MM.1S (cell line): Measurements from ENCODE around the gene PLEKHB1.

Source experiments
- DNase-seq: peaks from one replicate; pipeline ENCODE4 v3.0.0-alpha.2; 2015
- H2AFZ ChIP-seq: fragments of 300-600 bp; sonication (generic); 2 replicates; pipeline ENCODE4 v1.6.0; 2016; ENCODE audit warnings: antibody characterized with exemption, low read length
- H3F3A ChIP-seq: fragments of 300-600 bp; sonication (generic); 2 replicates; pipeline ENCODE4 v1.6.1; 2016; ENCODE audit warnings: mild to moderate bottlenecking, antibody characterized with exemption, low read length, moderate library complexity, mixed read lengths; ENCODE audit not compliant: insufficient read depth
- H3K27ac ChIP-seq: fragments of 300-600 bp; sonication (generic); 2 replicates; pipeline ENCODE4 v1.5.1; 2016; ENCODE audit warnings: mild to moderate bottlenecking, low read length
- H3K27me3 ChIP-seq: fragments of 300-600 bp; sonication (generic); replicated peaks from 2 replicates; pipeline ENCODE4 v1.6.0; 2016; ENCODE audit warnings: low read length; ENCODE audit not compliant: insufficient read depth
- H3K36me3 ChIP-seq: fragments of 300-600 bp; sonication (generic); replicated peaks from 2 replicates; pipeline ENCODE4 v1.6.1; 2016; ENCODE audit warnings: mild to moderate bottlenecking, low read length, mixed read lengths; ENCODE audit not compliant: insufficient read depth
- H3K4me1 ChIP-seq: fragments of 300-600 bp; sonication (generic); 2 replicates; pipeline ENCODE4 v1.6.1; 2016; ENCODE audit warnings: low read length, mixed read lengths
- H3K4me2 ChIP-seq: fragments of 300-600 bp; sonication (generic); 2 replicates; pipeline ENCODE4 v1.6.0; 2016; ENCODE audit warnings: low read depth, low read length
- H3K4me3 ChIP-seq: fragments of 300-600 bp; sonication (generic); 2 replicates; pipeline ENCODE4 v1.5.1; 2016; ENCODE audit warnings: low read length, mixed read lengths
- H3K79me2 ChIP-seq: fragments of 300-600 bp; sonication (generic); 2 replicates; pipeline ENCODE4 v1.6.1; 2016; ENCODE audit warnings: mixed run types, low read length, mixed read lengths
- H3K9ac ChIP-seq: fragments of 300-600 bp; sonication (generic); 2 replicates; pipeline ENCODE4 v1.6.1; 2016; ENCODE audit warnings: low read length, mixed read lengths
- H3K9me2 ChIP-seq: fragments of 300-600 bp; sonication (generic); replicated peaks from 2 replicates; pipeline ENCODE4 v1.6.1; 2016; ENCODE audit warnings: mild to moderate bottlenecking, low read length, mixed read lengths; ENCODE audit not compliant: insufficient read depth
- H3K9me3 ChIP-seq: fragments of 300-600 bp; sonication (generic); replicated peaks from 2 replicates; pipeline ENCODE4 v1.6.1; 2016; ENCODE audit warnings: mild to moderate bottlenecking, low read length, mixed read lengths; ENCODE audit not compliant: insufficient read depth
- H4K20me1 ChIP-seq: fragments of 300-600 bp; sonication (generic); 2 replicates; pipeline ENCODE4 v1.6.1; 2016; ENCODE audit warnings: mild to moderate bottlenecking, low read length, moderate library complexity, mixed read lengths; ENCODE audit not compliant: insufficient read depth
- CTCF ChIP-seq: fragments of 300-600 bp; sonication (generic); IDR thresholded peaks from 2 replicates; pipeline ENCODE4 v1.5.1; 2016; ENCODE audit warnings: antibody characterized with exemption, low read length, mixed read lengths
- EZH2 ChIP-seq: fragments of 300-600 bp; sonication (generic); optimal IDR thresholded peaks from 2 replicates; pipeline ENCODE3; 2017; ENCODE audit warnings: low read depth, mild to moderate bottlenecking, antibody characterized with exemption, low read length, mixed read lengths
- EZH2phosphoT487 ChIP-seq: fragments of 300-600 bp; sonication (generic); IDR thresholded peaks from 2 replicates; pipeline ENCODE4 v1.6.1; 2018; ENCODE audit warnings: antibody characterized with exemption, low read length

PLEKHB1 gene

DNA sequence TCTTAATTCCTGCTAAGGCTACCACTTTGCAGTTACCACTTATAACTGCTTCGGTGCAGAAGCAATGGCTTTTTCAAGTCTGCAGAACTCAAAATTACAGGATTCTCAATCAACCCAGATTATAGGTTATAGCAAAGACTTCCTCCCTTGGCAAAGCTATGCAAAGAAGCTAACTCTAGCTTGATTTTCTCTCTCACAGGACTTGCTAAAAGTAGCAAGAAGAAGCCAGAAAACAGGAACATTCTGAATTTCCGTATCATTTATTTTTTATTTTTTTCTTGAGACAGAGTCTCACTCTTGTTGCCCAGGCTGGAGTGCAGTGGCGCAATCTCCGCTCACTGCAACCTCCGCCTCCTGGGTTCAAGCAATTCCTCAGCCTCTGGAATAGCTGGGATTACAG lies 10.7 kb upstream of the PLEKHB1 start:
- H4K20me1 ChIP-seq = no peaks in the 10 kb centered on the region
- TF ChIP-seq EZH2 = no peak
- TF ChIP-seq EZH2phosphoT487 = no peak
- no peak for TF ChIP-seq CTCF
- no peak overlapping the region for H2AFZ ChIP-seq
- H3K4me3 ChIP-seq = no peak overlapping the region
- no peaks in the 10 kb centered on the region for H3K9me2 ChIP-seq
- no peaks in the 10 kb centered on the region for H3K9me3 ChIP-seq
- H3K27me3 ChIP-seq = no peaks in the 10 kb centered on the region
- no peaks in the 10 kb centered on the region for H3K4me1 ChIP-seq
- no peaks in the 10 kb centered on the region for H3K36me3 ChIP-seq
- no peak overlapping the region for H3K27ac ChIP-seq
- H3K9ac ChIP-seq = no peak overlapping the region
- no peaks in the 10 kb centered on the region for H3F3A ChIP-seq
- no peaks in the 10 kb centered on the region for H3K79me2 ChIP-seq
- DNase-seq = no peak
- H3K4me2 ChIP-seq = no peak overlapping the region

DNA sequence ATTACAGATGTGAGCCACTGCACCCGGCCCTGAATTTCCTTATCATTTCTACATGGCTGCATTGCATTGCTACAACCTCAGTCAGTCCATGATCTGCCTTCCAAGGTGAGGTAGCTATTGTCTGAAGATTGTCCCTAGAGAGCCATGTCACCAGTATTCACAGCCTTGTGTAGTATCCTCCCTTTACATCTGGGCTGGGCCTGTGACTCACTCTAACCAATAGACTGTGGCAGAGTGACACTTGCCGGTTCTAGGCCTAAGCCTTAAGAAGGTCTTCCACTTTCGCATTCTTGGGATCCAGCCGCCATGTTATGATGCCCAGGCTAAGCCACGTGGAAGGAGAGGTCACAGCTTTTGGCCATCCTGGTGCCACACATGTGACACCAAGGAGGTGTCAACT lies 10.1 kb upstream of the PLEKHB1 start:
- Histone ChIP-seq H3K9me3 (no peaks in the 10 kb centered on the region), H2AFZ (no peak overlapping the region), H3F3A (no peaks in the 10 kb centered on the region), H3K9ac (no peak overlapping the region), H3K4me2 (no peak overlapping the region), H3K36me3 (no peaks in the 10 kb centered on the region), H3K79me2 (no peaks in the 10 kb centered on the region), H3K27me3 (no peaks in the 10 kb centered on the region), H3K4me3 (no peak overlapping the region), H3K9me2 (no peaks in the 10 kb centered on the region), H3K4me1 (no peaks in the 10 kb centered on the region), H4K20me1 (no peaks in the 10 kb centered on the region), H3K27ac (no peak overlapping the region)
- TF ChIP-seq EZH2phosphoT487 (no peak), EZH2 (no peak), CTCF (no peak)
- no peak for DNase-seq

GRCh38 chr11:73637012-73637411 lies 9.4 kb upstream of the PLEKHB1 start:
- H2AFZ ChIP-seq = no peak overlapping the region
- no peak for DNase-seq

More at GRCh38 chr11:73637012-73637411, 9.4 kb upstream of the PLEKHB1 start:
- Histone ChIP-seq H3K9me2 (no peaks in the 10 kb centered on the region), H3K36me3 (no peaks in the 10 kb centered on the region), H3K27me3 (no peaks in the 10 kb centered on the region), H3K27ac (no peak overlapping the region), H3K9me3 (no peaks in the 10 kb centered on the region), H3F3A (no peaks in the 10 kb centered on the region), H3K79me2 (no peaks in the 10 kb centered on the region), H3K4me3 (no peak overlapping the region), H4K20me1 (no peaks in the 10 kb centered on the region), H3K9ac (no peak overlapping the region), H3K4me1 (no peaks in the 10 kb centered on the region), H3K4me2 (no peak overlapping the region)
- TF ChIP-seq EZH2 (no peak), CTCF (no peak), EZH2phosphoT487 (no peak)
